ENCODE data around the gene MFSD11.
"Not testable (repeated sequence)": the region's sequence is repeated elsewhere in the genome, so short reads cannot be mapped to it uniquely, and the experiment has no call there.

Gene MFSD11

GRCh38 chr17:76709077-76709950 lies 28.6 kb upstream of the MFSD11 start:
- DNase-seq: no peak

- not testable (repeated sequence) for DNase-seq
Observed at GRCh38 chr17:76709951-76710862, 27.7 kb upstream of the MFSD11 start.

GRCh38 chr17:76710863-76711611 lies 26.9 kb upstream of the MFSD11 start, which contains the start of gene MXRA7:
MXRA7 (minus strand) TSS chr17:76710965; CDS start chr17:76710946, 19 bp downstream.
- peak; percentile 24 for DNase-seq

- DNase-seq: not testable (repeated sequence)
Observed at GRCh38 chr17:76712321-76712720, 25.6 kb upstream of the MFSD11 start.

- no peak for DNase-seq
Observed at GRCh38 chr17:76713765-76714164, 24.2 kb upstream of the MFSD11 start.

GRCh38 chr17:76714336-76714735 lies 23.6 kb upstream of the MFSD11 start:
- DNase-seq: no peak

GRCh38 chr17:76714822-76715495 lies 23.0 kb upstream of the MFSD11 start:
- no peak for DNase-seq

- no peak for DNase-seq
Observed at GRCh38 chr17:76715496-76715830, 22.5 kb upstream of the MFSD11 start.

GRCh38 chr17:76716146-76716838 lies 21.6 kb upstream of the MFSD11 start:
- DNase-seq: no peak

GRCh38 chr17:76716839-76717215 lies 21.1 kb upstream of the MFSD11 start:
- no peak for DNase-seq

GRCh38 chr17:76718516-76718915 lies 19.4 kb upstream of the MFSD11 start:
- DNase-seq: no peak

- no peak for DNase-seq
Observed at GRCh38 chr17:76720211-76720610, 17.7 kb upstream of the MFSD11 start.

GRCh38 chr17:76720941-76721340 lies 17.0 kb upstream of the MFSD11 start:
- no peak for DNase-seq

GRCh38 chr17:76721463-76721862 lies 16.5 kb upstream of the MFSD11 start:
- DNase-seq: no peak

- no peak for DNase-seq
Observed at GRCh38 chr17:76722279-76722678, 15.6 kb upstream of the MFSD11 start.

- DNase-seq: not testable (repeated sequence)
Observed at GRCh38 chr17:76722977-76723376, 14.9 kb upstream of the MFSD11 start.

GRCh38 chr17:76723812-76724211 lies 14.1 kb upstream of the MFSD11 start:
- DNase-seq: no peak

- no peak for DNase-seq
Observed at GRCh38 chr17:76725580-76726230, 12.2 kb upstream of the MFSD11 start.

GRCh38 chr17:76726231-76726775 lies 11.6 kb upstream of the MFSD11 start, which contains the start of gene JMJD6:
JMJD6 (minus strand) TSS chr17:76726606; CDS start chr17:76726475, 131 bp downstream.
- peak; percentile 86 for DNase-seq

- no peak for DNase-seq
Observed at GRCh38 chr17:76726776-76727718, 10.9 kb upstream of the MFSD11 start, which contains the start of gene METTL23. METTL23 (plus strand) TSS chr17:76726839; CDS start chr17:76729711, 2,872 bp downstream.

Data from NCI-H1048 (cell line).